Neural crest cell (in vitro differentiated cells): ENCODE data around the gene ANKH. TPM values are rescaled to one million over a fixed set of nuclear protein-coding genes. Genes with fewer than 3 reads are reported as not detected.

Experiments used
- DNase-seq: peaks from one replicate; pipeline ENCODE4 v3.0.0; 2021; ENCODE audit warnings: low read depth, mixed read lengths, low spot score
- H3K27ac Mint-ChIP-seq: one replicate; pipeline ENCODE4 v1.8.0; 2021; ENCODE audit warnings: mild to moderate bottlenecking, mixed read lengths; ENCODE audit not compliant: unreplicated experiment
- H3K27me3 Mint-ChIP-seq: 2 replicates; pipeline ENCODE4 v1.8.0; 2021; ENCODE audit warnings: low read depth, mild to moderate bottlenecking, mixed read lengths
- H3K36me3 Mint-ChIP-seq: 2 replicates; pipeline ENCODE4 v1.8.0; 2021; ENCODE audit warnings: low read depth, mild to moderate bottlenecking, mixed read lengths
- H3K4me1 Mint-ChIP-seq: 2 replicates; pipeline ENCODE4 v1.8.0; 2021; ENCODE audit warnings: mixed read lengths
- H3K4me3 Mint-ChIP-seq: one replicate; pipeline ENCODE4 v1.8.0; 2021; ENCODE audit warnings: mild to moderate bottlenecking, mixed read lengths
- H3K9me3 Mint-ChIP-seq: 2 replicates; pipeline ENCODE4 v1.8.0; 2021; ENCODE audit warnings: mixed read lengths
- CTCF ChIP-seq: fragments of 200-600 bp; sonication (generic); conservative IDR thresholded peaks from 2 replicates; pipeline ENCODE4 v1.5.0; 2021; ENCODE audit warnings: antibody characterized with exemption, mild to moderate bottlenecking
- total RNA-seq: library from RNA; stranded (reverse); gene quantifications from 2 replicates; pipeline ENCODE4 v1.2.1, GENCODE V29; 2021

Gene ANKH
- total RNA-seq, 1 donor from 2014 or later, result 28.6 TPM

- no peak for TF ChIP-seq CTCF
- Mint-ChIP-seq H3K4me1 (peaks cover 23% of the 10 kb centered on the region), H3K27ac (no peak overlapping the region), H3K4me3 (no peak overlapping the region), H3K9me3 (no peaks in the 10 kb centered on the region), H3K36me3 (no peaks in the 10 kb centered on the region), H3K27me3 (no peaks in the 10 kb centered on the region)
- no peak for DNase-seq
These were observed 17.9 kb downstream of the ANKH start for GRCh38 chr5:14853685-14854084.

- Mint-ChIP-seq H3K27me3 (no peaks in the 10 kb centered on the region), H3K27ac (peak overlapping the region; percentile 31), H3K4me3 (no peak overlapping the region), H3K9me3 (no peaks in the 10 kb centered on the region), H3K36me3 (no peaks in the 10 kb centered on the region), H3K4me1 (peaks cover 23% of the 10 kb centered on the region)
- TF ChIP-seq CTCF, result no peak
- no peak for DNase-seq
These were observed 18.8 kb downstream of the ANKH start for GRCh38 chr5:14852779-14853178.

- Mint-ChIP-seq H3K4me3 (no peak overlapping the region), H3K4me1 (peaks cover 23% of the 10 kb centered on the region), H3K9me3 (no peaks in the 10 kb centered on the region), H3K27ac (no peak overlapping the region), H3K36me3 (no peaks in the 10 kb centered on the region), H3K27me3 (no peaks in the 10 kb centered on the region)
- no peak for DNase-seq
- TF ChIP-seq CTCF, result no peak
These were observed 19.5 kb downstream of the ANKH start for GRCh38 chr5:14851999-14852526.

GRCh38 chr5:14851597-14851996 lies 20.0 kb downstream of the ANKH start:
- no peaks in the 10 kb centered on the region for H3K9me3 Mint-ChIP-seq
- H3K27ac Mint-ChIP-seq, result no peak overlapping the region
- TF ChIP-seq CTCF, result no peak

GRCh38 chr5:14851050-14851419 lies 20.5 kb downstream of the ANKH start:
- no peak for DNase-seq
- Mint-ChIP-seq H3K9me3 (no peaks in the 10 kb centered on the region), H3K4me3 (no peak overlapping the region), H3K36me3 (no peaks in the 10 kb centered on the region), H3K27me3 (no peaks in the 10 kb centered on the region), H3K4me1 (peaks cover 23% of the 10 kb centered on the region), H3K27ac (no peak overlapping the region)
- no peak for TF ChIP-seq CTCF

More at GRCh38 chr5:14851597-14851996, 20.0 kb downstream of the ANKH start:
- DNase-seq, result no peak
- H3K4me3 Mint-ChIP-seq, result no peak overlapping the region
- no peaks in the 10 kb centered on the region for H3K27me3 Mint-ChIP-seq
- H3K36me3 Mint-ChIP-seq, result no peaks in the 10 kb centered on the region
- peaks cover 23% of the 10 kb centered on the region for H3K4me1 Mint-ChIP-seq
